Measurements from ENCODE around the gene KRT3.

KRT3 gene

GRCh38 chr12:52827499-52828090 is 31.7 kb upstream of the KRT3 start:
- no peak for DNase-seq (ENCODE audit: low read depth in 2 of 2)

GRCh38 chr12:52826611-52827498 is 30.9 kb upstream of the KRT3 start:
- no peak for DNase-seq (ENCODE audit: low read depth in 2 of 2)

GRCh38 chr12:52825961-52826360 is 30.0 kb upstream of the KRT3 start:
- no peak for DNase-seq (ENCODE audit: low read depth in 2 of 2)

- no peak for DNase-seq (ENCODE audit: low read depth in 2 of 2)
These were observed 29.0 kb upstream of the KRT3 start for GRCh38 chr12:52824741-52825410.

- no peak for DNase-seq (ENCODE audit: low read depth in 2 of 2)
These were observed 28.0 kb upstream of the KRT3 start for GRCh38 chr12:52823761-52824450.

GRCh38 chr12:52822771-52823510 is 27.0 kb upstream of the KRT3 start:
- no peak for DNase-seq (ENCODE audit: low read depth in 2 of 2)

- no peak for DNase-seq (ENCODE audit: low read depth in 2 of 2)
These were observed 26.1 kb upstream of the KRT3 start for GRCh38 chr12:52821826-52822660.

- DNase-seq (ENCODE audit: low read depth in 2 of 2): no peak
These were observed 25.3 kb upstream of the KRT3 start for GRCh38 chr12:52821071-52821730.

- no peak for DNase-seq (ENCODE audit: low read depth in 2 of 2)
These were observed 24.6 kb upstream of the KRT3 start for GRCh38 chr12:52820521-52820920.

GRCh38 chr12:52819731-52820510 is 24.0 kb upstream of the KRT3 start:
- no peak for DNase-seq (ENCODE audit: low read depth in 2 of 2)

- DNase-seq (ENCODE audit: low read depth in 2 of 2): no peak
These were observed 23.0 kb upstream of the KRT3 start for GRCh38 chr12:52818887-52819420.

GRCh38 chr12:52818388-52818787 is 22.5 kb upstream of the KRT3 start:
- no peak for DNase-seq (ENCODE audit: low read depth in 2 of 2)

GRCh38 chr12:52817699-52818238 is 21.9 kb upstream of the KRT3 start:
- DNase-seq (ENCODE audit: low read depth in 2 of 2): no peak

GRCh38 chr12:52817003-52817698 is 21.2 kb upstream of the KRT3 start:
- no peak for DNase-seq (ENCODE audit: low read depth in 2 of 2)

GRCh38 chr12:52815676-52816588 is 20.0 kb upstream of the KRT3 start:
- DNase-seq (ENCODE audit: low read depth in 2 of 2): no peak

- DNase-seq (ENCODE audit: low read depth in 2 of 2): no peak
These were observed 19.2 kb upstream of the KRT3 start for GRCh38 chr12:52815161-52815560.

GRCh38 chr12:52814710-52815155 is 18.8 kb upstream of the KRT3 start:
- DNase-seq (ENCODE audit: low read depth in 2 of 2): no peak

Measured in fibroblast of skin of left biceps (primary cell).